ENCODE data around the gene FYN. TPM values are rescaled to one million over a fixed set of nuclear protein-coding genes. Genes with fewer than 3 reads are reported as not detected.

FYN gene
- total and polyA plus RNA-seq, 2 experiments from 2014 or later, result 58.6 to 166 TPM

DNA sequence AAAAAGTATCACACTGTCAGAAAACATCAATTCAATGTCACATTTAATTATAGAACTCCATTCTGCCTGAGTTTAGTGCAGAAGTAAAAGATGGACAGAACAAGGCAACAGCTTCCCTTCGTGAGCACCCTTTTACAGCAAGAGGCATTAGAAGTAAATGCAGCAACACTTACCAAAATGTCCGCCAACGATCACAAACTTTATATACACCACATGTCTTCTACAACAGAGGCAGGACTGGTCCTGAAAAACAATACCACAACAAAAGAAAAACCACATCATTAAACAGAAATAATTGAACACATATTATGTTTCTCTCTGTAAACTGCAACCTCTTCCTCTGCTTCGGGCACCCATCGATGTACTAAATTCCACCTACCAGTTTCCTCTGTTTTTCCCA, 92.9 kb downstream of the FYN start:
- Histone ChIP-seq H3F3A (ENCODE audit: insufficient read depth) (peaks cover 24% of the 10 kb centered on the region), H3K9me2 (ENCODE audit: insufficient read depth) (no peaks in the 10 kb centered on the region), H3K36me3 (ENCODE audit: low read depth) (no peaks in the 10 kb centered on the region), H3K27ac (no peak overlapping the region; the same call in 1 of the 2 replicates), H4K20me1 (ENCODE audit: insufficient read depth) (no peaks in the 10 kb centered on the region), H3K27me3 (replicated peaks; ENCODE audit: insufficient read depth) (no peaks in the 10 kb centered on the region), H3K9me3 (ENCODE audit: low read depth) (no peaks in the 10 kb centered on the region), H3K4me1 (ENCODE audit: insufficient read depth) (peaks cover 41% of the 10 kb centered on the region), H3K4me3 (no peak overlapping the region), H2AFZ (no peak overlapping the region), H3K4me2 (ENCODE audit: unreplicated experiment) (no peak overlapping the region), H3K79me2 (ENCODE audit: insufficient read depth) (peaks cover 99% of the 10 kb centered on the region), H3K9ac (no peak overlapping the region)
- in situ Hi-C loops (cut with MboI), result no loop called here
- 65 to 80% methylated on average over 5 of the region's 5 CpGs for WGBS, 2 experiments (ENCODE audit: low coverage in 1 of 2, low lambda C conversion rate in 2 of 2, missing lambda C conversion rate in 2 of 2)
- no peak for DNase-seq
- TF ChIP-seq EZH2 (IDR thresholded peaks at IDR 0.05; ENCODE audit: insufficient read depth, poor library complexity, severe bottlenecking), result no peak
- TF ChIP-seq EZH2phosphoT487 (IDR thresholded peaks at IDR 0.05; ENCODE audit: insufficient read depth, low read depth), result no peak

DNA sequence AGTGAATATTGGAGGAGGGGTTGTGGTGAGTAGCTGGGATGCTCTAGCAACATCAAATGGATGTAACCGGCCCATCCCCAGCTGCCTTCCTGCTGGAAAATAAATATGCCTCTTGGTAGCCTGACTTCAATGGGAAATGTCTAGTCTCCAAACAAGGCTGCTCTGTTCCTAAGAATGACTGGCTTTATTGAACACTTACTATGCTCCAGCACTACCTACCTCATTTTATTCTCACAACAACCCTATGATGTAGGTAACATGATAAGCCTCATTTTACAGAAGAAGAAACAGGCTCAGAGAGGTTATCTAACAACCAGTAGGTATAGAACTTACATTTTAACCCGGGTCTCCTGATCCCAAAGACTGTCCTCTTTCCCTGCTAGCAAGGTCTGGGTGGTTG, 93.6 kb downstream of the FYN start:
- peaks cover 99% of the 10 kb centered on the region for H3K79me2 ChIP-seq (ENCODE audit: insufficient read depth)
- WGBS, 2 experiments (ENCODE audit: low coverage in 1 of 2, low lambda C conversion rate in 2 of 2, missing lambda C conversion rate in 2 of 2), result 92 to 98% methylated on average over 2 of the region's 2 CpGs
- no peaks in the 10 kb centered on the region for H4K20me1 ChIP-seq (ENCODE audit: insufficient read depth)
- peaks cover 46% of the 10 kb centered on the region for H3K4me1 ChIP-seq (ENCODE audit: insufficient read depth)
- peaks cover 31% of the 10 kb centered on the region for H3F3A ChIP-seq (ENCODE audit: insufficient read depth)
- H3K9me2 ChIP-seq (ENCODE audit: insufficient read depth), result no peaks in the 10 kb centered on the region
- in situ Hi-C loops (cut with MboI), result no loop called here
- no peak overlapping the region for H3K27ac ChIP-seq
- H3K9me3 ChIP-seq (ENCODE audit: low read depth), result no peaks in the 10 kb centered on the region
- TF ChIP-seq EZH2 (IDR thresholded peaks at IDR 0.05; ENCODE audit: insufficient read depth, poor library complexity, severe bottlenecking) (no peak), EZH2phosphoT487 (IDR thresholded peaks at IDR 0.05; ENCODE audit: insufficient read depth, low read depth) (no peak)
- H3K9ac ChIP-seq, result no peak overlapping the region
- H2AFZ ChIP-seq, result no peak overlapping the region
- DNase-seq, result no peak
- no peaks in the 10 kb centered on the region for H3K27me3 ChIP-seq (replicated peaks; ENCODE audit: insufficient read depth)
- no peak overlapping the region for H3K4me2 ChIP-seq (ENCODE audit: unreplicated experiment)
- no peak overlapping the region for H3K4me3 ChIP-seq
- no peaks in the 10 kb centered on the region for H3K36me3 ChIP-seq (ENCODE audit: low read depth)

DNA sequence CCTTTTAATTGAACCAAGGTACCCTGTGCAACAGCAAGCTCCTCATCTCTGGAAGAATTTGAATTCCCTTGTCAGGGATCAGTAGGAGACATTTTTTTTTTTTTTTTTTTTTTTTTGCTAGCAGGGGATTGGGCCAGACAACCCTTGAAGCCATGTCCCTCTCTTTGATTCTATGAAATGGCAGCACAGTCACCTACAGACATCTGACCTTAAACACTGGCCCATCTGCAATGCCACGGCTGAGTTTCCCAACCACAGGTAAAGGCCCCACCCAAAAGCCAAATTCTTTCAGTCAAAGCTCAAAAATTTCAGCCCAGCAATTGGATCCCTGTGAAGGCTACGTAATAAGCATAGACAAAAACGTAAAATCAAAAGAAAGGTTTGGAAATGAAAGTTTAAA, 94.2 kb downstream of the FYN start:
- H3K27ac ChIP-seq, result no peak overlapping the region
- H2AFZ ChIP-seq, result no peak overlapping the region
- H3K4me2 ChIP-seq (ENCODE audit: unreplicated experiment), result no peak overlapping the region
- no peak overlapping the region for H3K9ac ChIP-seq
- H3F3A ChIP-seq (ENCODE audit: insufficient read depth), result peaks cover 28% of the 10 kb centered on the region
- no peak for DNase-seq
- H4K20me1 ChIP-seq (ENCODE audit: insufficient read depth), result no peaks in the 10 kb centered on the region
- in situ Hi-C loops (cut with MboI), result no loop called here
- H3K4me1 ChIP-seq (ENCODE audit: insufficient read depth), result peaks cover 45% of the 10 kb centered on the region
- H3K36me3 ChIP-seq (ENCODE audit: low read depth), result no peaks in the 10 kb centered on the region
- no peak overlapping the region for H3K4me3 ChIP-seq
- H3K79me2 ChIP-seq (ENCODE audit: insufficient read depth), result peaks cover 95% of the 10 kb centered on the region
- H3K9me3 ChIP-seq (ENCODE audit: low read depth), result no peaks in the 10 kb centered on the region
- 97 to 98% methylated on average over 3 of the region's 3 CpGs for WGBS, 2 experiments (ENCODE audit: low coverage in 1 of 2, low lambda C conversion rate in 2 of 2, missing lambda C conversion rate in 2 of 2)
- H3K9me2 ChIP-seq (ENCODE audit: insufficient read depth), result no peaks in the 10 kb centered on the region
- TF ChIP-seq EZH2phosphoT487 (IDR thresholded peaks at IDR 0.05; ENCODE audit: insufficient read depth, low read depth) (no peak), EZH2 (IDR thresholded peaks at IDR 0.05; ENCODE audit: insufficient read depth, poor library complexity, severe bottlenecking) (no peak)
- H3K27me3 ChIP-seq (replicated peaks; ENCODE audit: insufficient read depth), result no peaks in the 10 kb centered on the region

- Histone ChIP-seq H3K9me3 (ENCODE audit: low read depth) (no peaks in the 10 kb centered on the region), H3K4me1 (ENCODE audit: insufficient read depth) (peaks cover 40% of the 10 kb centered on the region), H2AFZ (no peak overlapping the region), H3K27me3 (replicated peaks; ENCODE audit: insufficient read depth) (no peaks in the 10 kb centered on the region), H3K4me3 (no peak overlapping the region), H3K36me3 (ENCODE audit: low read depth) (no peaks in the 10 kb centered on the region), H4K20me1 (ENCODE audit: insufficient read depth) (no peaks in the 10 kb centered on the region), H3K4me2 (ENCODE audit: unreplicated experiment) (peak overlapping the region; percentile 60), H3K27ac (peak overlapping the region; percentile 50), H3F3A (ENCODE audit: insufficient read depth) (peaks cover 27% of the 10 kb centered on the region), H3K79me2 (ENCODE audit: insufficient read depth) (peaks cover 81% of the 10 kb centered on the region), H3K9me2 (ENCODE audit: insufficient read depth) (no peaks in the 10 kb centered on the region), H3K9ac (no peak overlapping the region)
- WGBS, 2 experiments (ENCODE audit: low coverage in 1 of 2, low lambda C conversion rate in 2 of 2, missing lambda C conversion rate in 2 of 2), result 63 to 67% methylated on average over 6 of the region's 6 CpGs
- in situ Hi-C loops (cut with MboI), result no loop called here
- no peak for TF ChIP-seq EZH2phosphoT487 (IDR thresholded peaks at IDR 0.05; ENCODE audit: insufficient read depth, low read depth)
- TF ChIP-seq EZH2 (IDR thresholded peaks at IDR 0.05; ENCODE audit: insufficient read depth, poor library complexity, severe bottlenecking), result no peak
- DNase-seq, result no peak
These were observed 95.9 kb downstream of the FYN start for GRCh38 chr6:111777357-111777756.
